ENCODE data around the gene CGB3.

Gene CGB3

GRCh38 chr19:48991011-48991609 is 33.0 kb downstream of the CGB3 start:
- Histone ChIP-seq H3K4me1 (ENCODE audit: control insufficient read depth, low read depth, low read length) (no peaks in the 10 kb centered on the region), H3K27me3 (ENCODE audit: control insufficient read depth, insufficient read depth, low read length) (no peaks in the 10 kb centered on the region), H3K9me3 (ENCODE audit: control insufficient read depth, low read depth, low read length) (no peaks in the 10 kb centered on the region), H3K9ac (ENCODE audit: low read length) (no peak overlapping the region), H3K36me3 (ENCODE audit: control insufficient read depth, low read depth, low read length) (peaks cover 10% of the 10 kb centered on the region), H3K27ac (ENCODE audit: low read length) (no peak overlapping the region), H3K4me3 (ENCODE audit: low read length) (no peak overlapping the region)

- H3K4me3 ChIP-seq (ENCODE audit: low read length), result no peak overlapping the region
- no peak overlapping the region for H3K27ac ChIP-seq (ENCODE audit: low read length)
- no peaks in the 10 kb centered on the region for H3K4me1 ChIP-seq (ENCODE audit: control insufficient read depth, low read depth, low read length)
- peaks cover 10% of the 10 kb centered on the region for H3K36me3 ChIP-seq (ENCODE audit: control insufficient read depth, low read depth, low read length)
- no peak overlapping the region for H3K9ac ChIP-seq (ENCODE audit: low read length)
- no peaks in the 10 kb centered on the region for H3K27me3 ChIP-seq (ENCODE audit: control insufficient read depth, insufficient read depth, low read length)
- no peaks in the 10 kb centered on the region for H3K9me3 ChIP-seq (ENCODE audit: control insufficient read depth, low read depth, low read length)
Measured at GRCh38 chr19:48990400-48990799, 33.7 kb downstream of the CGB3 start.

- Histone ChIP-seq H3K4me3 (ENCODE audit: low read length) (no peak overlapping the region), H3K27ac (ENCODE audit: low read length) (no peak overlapping the region), H3K27me3 (ENCODE audit: control insufficient read depth, insufficient read depth, low read length) (no peaks in the 10 kb centered on the region), H3K9me3 (ENCODE audit: control insufficient read depth, low read depth, low read length) (no peaks in the 10 kb centered on the region), H3K36me3 (ENCODE audit: control insufficient read depth, low read depth, low read length) (peaks cover 10% of the 10 kb centered on the region), H3K9ac (ENCODE audit: low read length) (no peak overlapping the region), H3K4me1 (ENCODE audit: control insufficient read depth, low read depth, low read length) (no peaks in the 10 kb centered on the region)
Measured at GRCh38 chr19:48989701-48990291, 34.3 kb downstream of the CGB3 start.

- Histone ChIP-seq H3K27ac (ENCODE audit: low read length) (no peak overlapping the region), H3K9ac (ENCODE audit: low read length) (no peak overlapping the region), H3K9me3 (ENCODE audit: control insufficient read depth, low read depth, low read length) (no peaks in the 10 kb centered on the region), H3K36me3 (ENCODE audit: control insufficient read depth, low read depth, low read length) (peaks cover 10% of the 10 kb centered on the region), H3K4me3 (ENCODE audit: low read length) (no peak overlapping the region), H3K27me3 (ENCODE audit: control insufficient read depth, insufficient read depth, low read length) (no peaks in the 10 kb centered on the region), H3K4me1 (ENCODE audit: control insufficient read depth, low read depth, low read length) (no peaks in the 10 kb centered on the region)
Measured at GRCh38 chr19:48988860-48989259, 35.3 kb downstream of the CGB3 start.

GRCh38 chr19:48988286-48988685 is 35.8 kb downstream of the CGB3 start:
- H3K4me1 ChIP-seq (ENCODE audit: control insufficient read depth, low read depth, low read length), result no peaks in the 10 kb centered on the region
- H3K36me3 ChIP-seq (ENCODE audit: control insufficient read depth, low read depth, low read length), result peaks cover 10% of the 10 kb centered on the region
- no peak overlapping the region for H3K4me3 ChIP-seq (ENCODE audit: low read length)
- no peak overlapping the region for H3K9ac ChIP-seq (ENCODE audit: low read length)
- no peaks in the 10 kb centered on the region for H3K9me3 ChIP-seq (ENCODE audit: control insufficient read depth, low read depth, low read length)
- H3K27me3 ChIP-seq (ENCODE audit: control insufficient read depth, insufficient read depth, low read length), result no peaks in the 10 kb centered on the region
- H3K27ac ChIP-seq (ENCODE audit: low read length), result no peak overlapping the region

GRCh38 chr19:48987323-48987722 is 36.8 kb downstream of the CGB3 start:
- H3K27ac ChIP-seq (ENCODE audit: low read length), result no peak overlapping the region
- peaks cover 14% of the 10 kb centered on the region for H3K36me3 ChIP-seq (ENCODE audit: control insufficient read depth, low read depth, low read length)
- H3K4me1 ChIP-seq (ENCODE audit: control insufficient read depth, low read depth, low read length), result no peaks in the 10 kb centered on the region
- H3K9ac ChIP-seq (ENCODE audit: low read length), result no peak overlapping the region
- no peaks in the 10 kb centered on the region for H3K27me3 ChIP-seq (ENCODE audit: control insufficient read depth, insufficient read depth, low read length)
- H3K4me3 ChIP-seq (ENCODE audit: low read length), result no peak overlapping the region
- no peaks in the 10 kb centered on the region for H3K9me3 ChIP-seq (ENCODE audit: control insufficient read depth, low read depth, low read length)

GRCh38 chr19:48986211-48986610 is 37.9 kb downstream of the CGB3 start:
- Histone ChIP-seq H3K27me3 (ENCODE audit: control insufficient read depth, insufficient read depth, low read length) (no peaks in the 10 kb centered on the region), H3K4me3 (ENCODE audit: low read length) (no peak overlapping the region), H3K4me1 (ENCODE audit: control insufficient read depth, low read depth, low read length) (no peaks in the 10 kb centered on the region), H3K9ac (ENCODE audit: low read length) (no peak overlapping the region), H3K27ac (ENCODE audit: low read length) (no peak overlapping the region), H3K36me3 (ENCODE audit: control insufficient read depth, low read depth, low read length) (peaks cover 14% of the 10 kb centered on the region), H3K9me3 (ENCODE audit: control insufficient read depth, low read depth, low read length) (no peaks in the 10 kb centered on the region)

GRCh38 chr19:48985711-48986110 is 38.4 kb downstream of the CGB3 start:
- H3K9ac ChIP-seq (ENCODE audit: low read length), result no peak overlapping the region
- H3K27ac ChIP-seq (ENCODE audit: low read length), result no peak overlapping the region
- H3K4me1 ChIP-seq (ENCODE audit: control insufficient read depth, low read depth, low read length), result no peaks in the 10 kb centered on the region
- peaks cover 14% of the 10 kb centered on the region for H3K36me3 ChIP-seq (ENCODE audit: control insufficient read depth, low read depth, low read length)
- no peaks in the 10 kb centered on the region for H3K9me3 ChIP-seq (ENCODE audit: control insufficient read depth, low read depth, low read length)
- no peaks in the 10 kb centered on the region for H3K27me3 ChIP-seq (ENCODE audit: control insufficient read depth, insufficient read depth, low read length)
- no peak overlapping the region for H3K4me3 ChIP-seq (ENCODE audit: low read length)

GRCh38 chr19:48982280-48982679 is 41.9 kb downstream of the CGB3 start:
- no peaks in the 10 kb centered on the region for H3K4me1 ChIP-seq (ENCODE audit: control insufficient read depth, low read depth, low read length)
- H3K4me3 ChIP-seq (ENCODE audit: low read length), result no peak overlapping the region
- H3K27ac ChIP-seq (ENCODE audit: low read length), result no peak overlapping the region
- no peaks in the 10 kb centered on the region for H3K9me3 ChIP-seq (ENCODE audit: control insufficient read depth, low read depth, low read length)
- H3K27me3 ChIP-seq (ENCODE audit: control insufficient read depth, insufficient read depth, low read length), result no peaks in the 10 kb centered on the region
- H3K9ac ChIP-seq (ENCODE audit: low read length), result no peak overlapping the region
- H3K36me3 ChIP-seq (ENCODE audit: control insufficient read depth, low read depth, low read length), result peaks cover 4% of the 10 kb centered on the region

GRCh38 chr19:48977061-48977460 is 47.1 kb downstream of the CGB3 start:
- Histone ChIP-seq H3K9me3 (ENCODE audit: control insufficient read depth, low read depth, low read length) (no peaks in the 10 kb centered on the region), H3K4me3 (ENCODE audit: low read length) (no peak overlapping the region), H3K27ac (ENCODE audit: low read length) (no peak overlapping the region), H3K27me3 (ENCODE audit: control insufficient read depth, insufficient read depth, low read length) (no peaks in the 10 kb centered on the region), H3K36me3 (ENCODE audit: control insufficient read depth, low read depth, low read length) (peaks cover 9% of the 10 kb centered on the region), H3K4me1 (ENCODE audit: control insufficient read depth, low read depth, low read length) (no peaks in the 10 kb centered on the region), H3K9ac (ENCODE audit: low read length) (no peak overlapping the region)

GRCh38 chr19:48975947-48976847 is 47.9 kb downstream of the CGB3 start:
- no peaks in the 10 kb centered on the region for H3K4me1 ChIP-seq (ENCODE audit: control insufficient read depth, low read depth, low read length)

More at GRCh38 chr19:48975947-48976847, 47.9 kb downstream of the CGB3 start:
- Histone ChIP-seq H3K4me3 (ENCODE audit: low read length) (no peak overlapping the region), H3K27me3 (ENCODE audit: control insufficient read depth, insufficient read depth, low read length) (no peaks in the 10 kb centered on the region), H3K36me3 (ENCODE audit: control insufficient read depth, low read depth, low read length) (peaks cover 9% of the 10 kb centered on the region), H3K9ac (ENCODE audit: low read length) (no peak overlapping the region), H3K9me3 (ENCODE audit: control insufficient read depth, low read depth, low read length) (no peaks in the 10 kb centered on the region), H3K27ac (ENCODE audit: low read length) (no peak overlapping the region)

All from iPS-18a (cell line).